Type B pancreatic cell (in vitro differentiated cells): ENCODE results near the gene PABPC3. TPM values are rescaled to one million over a fixed set of nuclear protein-coding genes. Genes with fewer than 3 reads are reported as not detected.

ENCODE experiments used
- DNase-seq: peaks from one replicate; pipeline ENCODE4 v3.0.0; 2021; ENCODE audit warnings: mixed read lengths; ENCODE audit not compliant: unreplicated experiment; ENCODE audit errors: extremely low spot score
- H3K27ac Mint-ChIP-seq: 2 replicates; pipeline ENCODE4 v1.8.0; 2021; ENCODE audit warnings: mild to moderate bottlenecking, mixed read lengths
- H3K27me3 Mint-ChIP-seq: 2 replicates; pipeline ENCODE4 v1.8.0; 2021; ENCODE audit warnings: mixed read lengths
- H3K36me3 Mint-ChIP-seq: 2 replicates; pipeline ENCODE4 v1.8.0; 2021; ENCODE audit warnings: mixed read lengths
- H3K4me1 Mint-ChIP-seq: one replicate; pipeline ENCODE4 v1.8.0; 2021; ENCODE audit warnings: mixed read lengths; ENCODE audit not compliant: unreplicated experiment
- H3K4me3 Mint-ChIP-seq: 2 replicates; pipeline ENCODE4 v1.8.0; 2021; ENCODE audit warnings: mild to moderate bottlenecking, mixed read lengths
- H3K9me3 Mint-ChIP-seq: 2 replicates; pipeline ENCODE4 v1.8.0; 2021; ENCODE audit warnings: mixed read lengths
- total RNA-seq: library from RNA; stranded (reverse); gene quantifications from 2 replicates; pipeline ENCODE4 v1.2.1, GENCODE V29; 2021; ENCODE audit warnings: low replicate concordance
- TF ChIP-seq, protein P1 (sequence below): fragments of 200-600 bp; sonication (generic); conservative IDR thresholded peaks from 2 replicates; pipeline ENCODE4 v1.5.0; 2021; ENCODE audit warnings: antibody characterized with exemption, mild to moderate bottlenecking

Gene PABPC3
- total RNA-seq, 1 donor from 2014 or later: 0.17 TPM

DNA sequence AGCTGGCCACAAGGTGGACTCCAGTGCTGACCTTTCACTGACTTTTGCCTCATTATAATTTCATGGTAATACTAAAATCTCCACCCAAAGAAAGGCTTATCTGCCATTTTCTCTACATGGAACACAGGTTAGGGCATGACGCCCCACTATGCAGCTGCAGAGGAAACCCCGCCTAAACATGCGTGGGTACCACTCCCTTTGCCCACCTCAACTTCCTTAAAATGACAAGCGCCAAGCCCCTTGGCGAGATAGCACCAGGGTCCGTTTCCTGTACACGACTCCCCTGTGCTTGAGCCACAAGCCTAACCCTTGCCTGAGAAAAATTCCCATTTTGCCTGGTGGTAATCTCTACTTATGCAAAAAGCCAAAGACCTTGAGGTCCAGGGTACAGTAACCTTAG, 36.0 kb upstream of the PABPC3 start:
- Mint-ChIP-seq H3K9me3 (no peaks in the 10 kb centered on the region), H3K27ac (no peak overlapping the region), H3K36me3 (no peaks in the 10 kb centered on the region), H3K27me3 (peaks cover 7% of the 10 kb centered on the region), H3K4me3 (no peak overlapping the region), H3K4me1 (no peaks in the 10 kb centered on the region)
- TF ChIP-seq, protein P1, sequence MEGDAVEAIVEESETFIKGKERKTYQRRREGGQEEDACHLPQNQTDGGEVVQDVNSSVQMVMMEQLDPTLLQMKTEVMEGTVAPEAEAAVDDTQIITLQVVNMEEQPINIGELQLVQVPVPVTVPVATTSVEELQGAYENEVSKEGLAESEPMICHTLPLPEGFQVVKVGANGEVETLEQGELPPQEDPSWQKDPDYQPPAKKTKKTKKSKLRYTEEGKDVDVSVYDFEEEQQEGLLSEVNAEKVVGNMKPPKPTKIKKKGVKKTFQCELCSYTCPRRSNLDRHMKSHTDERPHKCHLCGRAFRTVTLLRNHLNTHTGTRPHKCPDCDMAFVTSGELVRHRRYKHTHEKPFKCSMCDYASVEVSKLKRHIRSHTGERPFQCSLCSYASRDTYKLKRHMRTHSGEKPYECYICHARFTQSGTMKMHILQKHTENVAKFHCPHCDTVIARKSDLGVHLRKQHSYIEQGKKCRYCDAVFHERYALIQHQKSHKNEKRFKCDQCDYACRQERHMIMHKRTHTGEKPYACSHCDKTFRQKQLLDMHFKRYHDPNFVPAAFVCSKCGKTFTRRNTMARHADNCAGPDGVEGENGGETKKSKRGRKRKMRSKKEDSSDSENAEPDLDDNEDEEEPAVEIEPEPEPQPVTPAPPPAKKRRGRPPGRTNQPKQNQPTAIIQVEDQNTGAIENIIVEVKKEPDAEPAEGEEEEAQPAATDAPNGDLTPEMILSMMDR: no peak
- no peak for DNase-seq

DNA sequence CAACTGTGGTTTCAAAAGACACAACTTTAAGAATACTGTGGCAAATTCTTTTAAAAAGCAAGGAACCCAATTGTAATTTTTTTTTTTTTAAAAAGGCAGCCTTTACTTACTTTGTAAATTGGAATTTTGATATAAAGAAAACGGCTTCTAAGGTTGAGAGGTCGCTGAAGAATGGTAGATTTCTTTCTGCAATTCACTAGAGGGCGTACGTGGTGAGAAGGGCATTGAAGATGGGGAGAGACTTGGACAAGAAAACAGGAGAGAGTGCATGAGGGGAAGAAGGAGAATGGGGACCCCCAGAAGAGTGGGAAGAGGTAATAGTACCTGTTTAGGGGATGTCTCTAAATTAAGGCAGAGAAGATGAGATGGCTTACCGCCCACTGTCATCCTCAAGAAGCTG, 33.5 kb upstream of the PABPC3 start:
- Mint-ChIP-seq H3K27ac (no peak overlapping the region), H3K36me3 (no peaks in the 10 kb centered on the region), H3K9me3 (no peaks in the 10 kb centered on the region), H3K4me3 (no peak overlapping the region), H3K27me3 (peaks cover 14% of the 10 kb centered on the region), H3K4me1 (no peaks in the 10 kb centered on the region)
- TF ChIP-seq, protein P1: no peak
- DNase-seq: no peak

DNA sequence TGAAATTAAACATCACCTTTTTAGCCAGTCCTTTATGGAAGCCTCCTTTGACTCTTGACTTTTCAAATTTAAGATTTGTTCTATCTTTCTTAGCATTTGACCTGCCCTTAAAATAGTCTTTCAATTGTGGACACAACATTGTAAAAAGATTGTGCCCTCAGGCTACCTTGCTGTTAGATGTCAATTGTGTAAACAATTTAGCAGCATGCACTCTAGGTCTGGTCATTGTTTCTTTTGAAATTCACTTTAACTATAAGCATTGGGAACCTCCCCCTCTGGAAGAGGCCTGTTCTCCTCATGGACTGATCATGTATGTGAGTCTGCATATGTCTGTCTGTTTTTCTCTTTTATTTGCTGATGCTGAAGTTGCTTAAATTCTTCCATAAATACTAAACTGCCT, 31.5 kb upstream of the PABPC3 start:
- no peak for DNase-seq
- Mint-ChIP-seq H3K36me3 (no peaks in the 10 kb centered on the region), H3K27me3 (peaks cover 17% of the 10 kb centered on the region), H3K4me1 (no peaks in the 10 kb centered on the region), H3K4me3 (no peak overlapping the region), H3K27ac (no peak overlapping the region), H3K9me3 (no peaks in the 10 kb centered on the region)
- TF ChIP-seq, protein P1: no peak

DNA sequence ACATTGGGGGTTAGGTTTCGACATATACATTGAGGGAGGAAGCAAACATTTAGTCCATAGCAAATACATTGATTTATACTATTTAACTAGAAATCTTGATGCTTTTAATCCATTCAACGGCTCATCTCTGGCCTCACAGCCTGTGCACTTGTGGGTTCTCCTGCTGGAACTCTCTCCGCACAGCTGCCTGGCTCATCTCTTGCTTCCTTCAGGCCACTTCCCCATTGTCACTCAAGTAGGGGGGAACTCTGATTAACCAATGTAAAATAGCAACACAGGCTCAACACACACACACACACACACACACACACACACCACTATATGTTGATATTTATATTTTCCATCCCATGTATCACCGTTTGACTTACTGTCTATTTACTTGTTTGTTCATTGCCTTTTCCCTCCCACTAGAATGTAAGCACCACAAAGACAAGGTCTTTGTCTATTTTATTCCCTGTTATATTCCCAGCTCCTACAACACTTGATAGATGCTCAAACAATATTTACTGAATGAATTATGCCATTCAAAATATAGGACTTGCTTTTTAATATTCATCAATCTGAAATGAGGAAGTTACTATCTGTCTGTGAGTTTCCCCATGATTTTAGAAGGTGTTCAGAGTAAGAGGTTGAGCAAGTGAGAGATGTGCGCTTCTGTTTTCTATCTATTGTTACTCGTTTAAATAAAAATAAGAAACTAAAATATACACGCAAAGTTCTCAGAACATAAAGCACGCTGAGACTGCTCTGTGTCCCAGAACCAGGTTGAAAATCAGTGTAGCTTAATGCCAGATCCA, 29.8 kb upstream of the PABPC3 start:
- H3K27me3 Mint-ChIP-seq: peaks cover 21% of the 10 kb centered on the region
- no peaks in the 10 kb centered on the region for H3K4me1 Mint-ChIP-seq
- H3K4me3 Mint-ChIP-seq: no peak overlapping the region
- H3K36me3 Mint-ChIP-seq: no peaks in the 10 kb centered on the region
- H3K9me3 Mint-ChIP-seq: no peaks in the 10 kb centered on the region
- no peak for DNase-seq
- TF ChIP-seq, protein P1: no peak
- H3K27ac Mint-ChIP-seq: no peak overlapping the region

DNA sequence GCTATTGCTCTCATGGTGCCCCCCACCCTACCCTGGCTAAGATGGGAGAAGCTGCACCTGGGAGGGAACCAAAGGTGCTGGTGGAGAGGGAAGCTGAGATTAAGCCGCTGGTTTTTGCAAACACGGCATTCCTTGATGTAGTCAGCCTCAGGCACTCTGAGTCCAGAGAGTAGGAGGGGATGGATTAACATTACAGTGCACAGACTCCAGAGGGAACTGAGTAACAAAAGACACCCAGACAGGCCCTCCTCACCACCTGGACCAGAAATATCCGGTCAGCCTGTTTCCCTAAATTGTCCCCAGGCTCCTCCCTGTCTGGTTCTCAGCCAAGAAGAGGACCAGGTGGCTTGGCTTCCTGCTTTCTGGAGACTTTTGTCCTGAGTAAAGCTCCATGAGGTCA, 28.9 kb upstream of the PABPC3 start:
- no peak for DNase-seq
- H3K36me3 Mint-ChIP-seq: no peaks in the 10 kb centered on the region
- no peak overlapping the region for H3K27ac Mint-ChIP-seq
- TF ChIP-seq, protein P1: no peak
- no peaks in the 10 kb centered on the region for H3K9me3 Mint-ChIP-seq
- H3K4me1 Mint-ChIP-seq: no peaks in the 10 kb centered on the region
- H3K4me3 Mint-ChIP-seq: no peak overlapping the region
- peaks cover 21% of the 10 kb centered on the region for H3K27me3 Mint-ChIP-seq
